Endothelial cell of hepatic sinusoid (primary cell): Measurements from ENCODE around the gene SEMA3A.

Experiments used
- in situ Hi-C: cut with HindIII; loops from 2 replicates; pipeline ENCODE4 v1.10.0; 2017; ENCODE audit warnings: low sequenced_read_pairs

The SEMA3A gene

GRCh38 chr7:83952236-83952635 is 242.4 kb downstream of the SEMA3A start:
- in situ Hi-C loops: no loop called here

GRCh38 chr7:83947260-83947659 is 247.3 kb downstream of the SEMA3A start:
- in situ Hi-C loops: loop anchor here (25.0 kb wide), 1 partner anchor 1065 kb away; no protein-coding TSS in a partner anchor

- in situ Hi-C loops: loop anchor here (25.0 kb wide), 1 partner anchor 1066 kb away; no protein-coding TSS in a partner anchor
These were observed 247.8 kb downstream of the SEMA3A start for GRCh38 chr7:83946801-83947200.

- in situ Hi-C loops: loop anchor here (25.0 kb wide), 1 partner anchor 1071 kb away; no protein-coding TSS in a partner anchor
These were observed 253.3 kb downstream of the SEMA3A start for GRCh38 chr7:83941300-83941699.

- in situ Hi-C loops: loop anchor here (25.0 kb wide), 1 partner anchor 1074 kb away; no protein-coding TSS in a partner anchor
These were observed 256.7 kb downstream of the SEMA3A start for GRCh38 chr7:83937930-83938329.

GRCh38 chr7:83936056-83936708 is 258.4 kb downstream of the SEMA3A start:
- in situ Hi-C loops: loop anchor here (25.0 kb wide), 1 partner anchor 1076 kb away; no protein-coding TSS in a partner anchor

GRCh38 chr7:83934118-83934734 is 260.4 kb downstream of the SEMA3A start:
- in situ Hi-C loops: loop anchor here (25.0 kb wide), 1 partner anchor 1078 kb away; no protein-coding TSS in a partner anchor

GRCh38 chr7:83931968-83932367 is 262.6 kb downstream of the SEMA3A start:
- in situ Hi-C loops: loop anchor here (25.0 kb wide), 1 partner anchor 1080 kb away; no protein-coding TSS in a partner anchor

GRCh38 chr7:83930262-83930661 is 264.3 kb downstream of the SEMA3A start:
- in situ Hi-C loops: loop anchor here (25.0 kb wide), 1 partner anchor 1082 kb away; no protein-coding TSS in a partner anchor

GRCh38 chr7:83925860-83926259 is 268.7 kb downstream of the SEMA3A start:
- in situ Hi-C loops: loop anchor here (25.0 kb wide), 1 partner anchor 1086 kb away; no protein-coding TSS in a partner anchor

- in situ Hi-C loops: no loop called here
These were observed 272.5 kb downstream of the SEMA3A start for GRCh38 chr7:83921941-83922607.

GRCh38 chr7:83921271-83921940 is 273.2 kb downstream of the SEMA3A start:
- in situ Hi-C loops: no loop called here

GRCh38 chr7:83918142-83918541 is 276.4 kb downstream of the SEMA3A start:
- in situ Hi-C loops: no loop called here

- in situ Hi-C loops: no loop called here
These were observed 281.4 kb downstream of the SEMA3A start for GRCh38 chr7:83913174-83913573.

GRCh38 chr7:83908526-83908925 is 286.1 kb downstream of the SEMA3A start:
- in situ Hi-C loops: no loop called here
